Measurements from ENCODE around the gene CNTNAP1.
"Not testable (repeated sequence)": the region's sequence is repeated elsewhere in the genome, so short reads cannot be mapped to it uniquely, and the experiment has no call there.

Gene CNTNAP1

GRCh38 chr17:42681976-42682721 is at the start of gene CNTNAP1:
Gene CNTNAP1, plus strand, starts transcription at chr17:42682531. Its CDS starts 299 bp downstream, at chr17:42682830.
- peak; percentile 53 for DNase-seq

GRCh38 chr17:42632949-42633444 is 49.3 kb upstream of the CNTNAP1 start:
- peak; percentile 84 for DNase-seq

GRCh38 chr17:42639525-42640113 is 42.7 kb upstream of the CNTNAP1 start:
- DNase-seq = peak; percentile 25

GRCh38 chr17:42640121-42640520 is 42.2 kb upstream of the CNTNAP1 start:
- peak; percentile 72 for DNase-seq

GRCh38 chr17:42642336-42642735 is 40.0 kb upstream of the CNTNAP1 start:
- no peak for DNase-seq

- no peak for DNase-seq
These were observed 34.6 kb upstream of the CNTNAP1 start for GRCh38 chr17:42647778-42648177.

- no peak for DNase-seq
These were observed 30.9 kb upstream of the CNTNAP1 start for GRCh38 chr17:42651392-42651791.

GRCh38 chr17:42653179-42654124 is 28.9 kb upstream of the CNTNAP1 start:
- no peak for DNase-seq

- DNase-seq = no peak
These were observed 26.8 kb upstream of the CNTNAP1 start for GRCh38 chr17:42655528-42655927.

GRCh38 chr17:42657824-42658588 is 24.3 kb upstream of the CNTNAP1 start:
- peak; percentile 23 for DNase-seq

GRCh38 chr17:42659079-42659931 is 23.0 kb upstream of the CNTNAP1 start, which contains the start of gene TUBG2:
Gene TUBG2, plus strand, starts transcription at chr17:42659284. Its CDS starts 220 bp downstream, at chr17:42659504.
- peak; percentile 75 for DNase-seq

GRCh38 chr17:42659932-42660274 is 22.4 kb upstream of the CNTNAP1 start:
- DNase-seq = not testable (repeated sequence)

GRCh38 chr17:42660692-42661345 is 21.5 kb upstream of the CNTNAP1 start:
- no peak for DNase-seq

GRCh38 chr17:42665581-42666001 is 16.7 kb upstream of the CNTNAP1 start:
- no peak for DNase-seq

- DNase-seq = not testable (repeated sequence)
These were observed 16.2 kb upstream of the CNTNAP1 start for GRCh38 chr17:42666126-42666525.

- DNase-seq = no peak
These were observed 15.0 kb upstream of the CNTNAP1 start for GRCh38 chr17:42667088-42667951.

GRCh38 chr17:42669705-42669976 is 12.7 kb upstream of the CNTNAP1 start:
- no peak for DNase-seq

GRCh38 chr17:42669977-42670788 is 12.1 kb upstream of the CNTNAP1 start:
- no peak for DNase-seq

Data from OCI-M1 (cell line).